HG02884 (cell line): ENCODE results near the gene FBXW12.

Source experiments
- ATAC-seq: cut with Tn5 transposase; IDR thresholded peaks from one replicate; pipeline ENCODE4 v1.9.1; 2021; ENCODE audit warnings: mild to moderate bottlenecking, moderate library complexity; ENCODE audit not compliant: unreplicated experiment

The FBXW12 gene

DNA sequence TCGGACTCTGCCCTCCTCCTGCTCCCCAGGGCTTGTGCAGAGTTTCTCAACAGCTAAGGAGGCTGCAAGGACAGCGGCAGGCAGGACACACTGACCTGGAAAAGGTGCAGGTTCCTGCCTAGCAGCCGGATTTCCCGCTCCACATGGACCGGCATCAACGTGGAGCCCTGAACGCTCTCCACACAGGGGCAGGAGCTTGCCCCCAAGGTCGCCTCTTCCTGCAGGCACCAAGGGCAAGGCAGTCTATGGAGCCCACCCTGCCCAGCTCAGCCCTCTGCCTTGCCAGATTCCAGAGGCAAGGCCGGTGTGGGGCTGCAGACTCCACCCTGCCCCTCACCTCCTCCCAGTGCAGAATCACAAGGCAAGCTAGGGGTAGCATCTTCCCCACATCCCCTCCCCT lies 47.1 kb downstream of the FBXW12 start:
- ATAC-seq = no peak

DNA sequence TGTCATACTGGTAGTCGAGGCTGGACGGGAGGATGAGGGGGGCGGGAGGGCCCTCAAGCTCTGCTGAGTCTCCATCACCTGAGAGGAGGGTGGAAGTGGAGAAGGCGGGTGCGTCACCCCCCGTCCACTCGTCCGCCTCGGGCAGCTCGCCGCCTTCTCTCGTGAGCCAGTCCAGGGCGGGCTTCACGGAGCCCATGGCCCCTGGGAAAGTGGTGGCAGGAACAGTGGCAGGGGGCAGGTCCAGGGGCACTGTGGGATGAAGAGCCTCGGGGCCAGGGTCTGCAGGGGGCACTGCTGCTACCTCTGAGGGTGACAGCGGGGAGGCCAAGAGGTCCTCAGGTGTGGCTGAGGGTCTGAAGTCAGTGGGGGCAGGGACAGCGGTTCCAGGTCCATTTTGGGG lies 47.6 kb downstream of the FBXW12 start:
- ATAC-seq = no peak

DNA sequence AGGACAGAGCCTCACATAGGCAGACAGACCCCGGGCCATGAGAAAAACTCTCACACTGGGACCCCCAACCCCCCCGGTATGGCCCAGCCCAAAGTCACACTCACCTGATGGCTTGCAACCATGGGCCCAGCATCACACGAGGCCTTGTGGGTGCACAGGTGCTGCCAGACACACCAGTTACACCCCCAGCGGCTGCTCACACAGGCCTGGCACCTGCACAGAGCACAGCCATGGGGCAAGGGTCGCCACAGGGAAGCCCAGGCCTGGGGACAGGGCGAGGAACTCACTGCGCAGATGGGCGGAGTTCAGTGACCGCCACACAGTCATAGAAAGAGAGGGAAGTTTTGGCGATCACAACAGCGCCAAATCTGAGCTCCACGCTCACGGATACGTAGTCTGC lies 48.5 kb downstream of the FBXW12 start:
- no peak for ATAC-seq

DNA sequence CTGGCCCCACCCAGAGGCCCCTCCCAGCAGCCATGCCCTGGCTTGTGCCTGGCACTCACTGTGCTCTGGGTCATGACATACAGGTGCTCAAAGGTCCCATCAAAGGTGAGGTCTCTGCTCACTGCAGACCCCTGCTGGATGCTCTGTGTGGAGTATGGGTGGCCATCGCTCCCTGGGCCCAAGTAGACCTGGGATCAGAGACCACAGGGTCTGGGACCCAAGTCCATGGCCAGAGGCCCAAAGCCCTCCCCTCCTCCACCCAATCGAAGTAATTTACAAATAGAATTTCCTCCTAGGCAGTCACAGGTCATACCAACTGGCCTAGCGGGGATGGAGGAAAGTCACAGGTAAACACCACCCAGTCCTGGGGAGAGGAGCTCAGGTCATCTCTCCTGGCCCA lies 50.3 kb downstream of the FBXW12 start:
- ATAC-seq = no peak

DNA sequence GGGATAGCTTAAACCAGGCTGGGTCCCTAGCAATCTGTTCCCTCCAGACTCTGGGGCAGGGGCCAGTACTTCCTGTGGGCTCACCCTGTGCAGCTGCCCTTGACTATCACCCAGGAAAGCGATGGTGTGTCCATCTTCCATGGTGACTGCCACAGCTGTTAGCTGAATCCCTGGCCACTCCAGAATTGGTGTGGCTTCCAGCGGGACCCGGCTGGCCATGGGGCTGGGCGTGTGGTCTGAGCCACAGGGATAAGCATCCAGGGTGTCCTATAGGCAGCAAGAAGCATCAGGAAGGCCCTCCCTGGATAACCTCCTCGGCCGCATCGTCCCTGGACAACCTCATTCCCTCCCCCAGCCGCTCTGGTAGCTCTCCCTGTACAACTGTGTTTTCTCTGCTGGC lies 50.7 kb downstream of the FBXW12 start:
- ATAC-seq = no peak

DNA sequence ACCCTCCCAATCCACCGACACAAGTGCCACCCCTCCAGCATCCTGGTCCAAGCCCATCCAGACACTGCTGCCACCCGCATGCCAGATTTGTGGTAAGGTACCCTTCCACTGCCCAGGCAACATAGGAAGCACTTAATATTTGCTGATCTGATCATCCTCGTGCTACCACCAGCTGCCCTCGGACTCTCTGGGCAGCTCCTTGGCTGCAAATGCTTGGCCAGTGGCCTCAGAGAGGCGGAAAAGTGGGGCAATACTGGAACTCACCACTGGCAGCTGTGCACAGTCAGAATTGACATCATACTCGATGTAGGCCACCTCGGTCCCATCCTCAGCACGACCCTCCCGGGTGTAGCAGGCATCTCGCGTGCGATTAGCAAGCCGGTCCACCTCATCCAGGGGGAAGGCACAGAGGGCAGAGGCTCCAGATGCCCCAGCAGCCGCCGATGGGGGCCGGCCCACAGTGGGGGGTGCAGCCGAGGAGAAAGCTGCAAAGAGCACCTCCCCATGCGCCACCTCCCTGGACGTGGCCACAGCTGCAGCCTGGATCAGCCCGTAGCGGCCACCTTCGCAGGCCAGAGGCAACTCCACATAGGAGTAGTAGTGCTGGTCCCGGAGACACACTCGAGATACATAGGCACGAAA lies 51.3 kb downstream of the FBXW12 start:
- no peak for ATAC-seq

DNA sequence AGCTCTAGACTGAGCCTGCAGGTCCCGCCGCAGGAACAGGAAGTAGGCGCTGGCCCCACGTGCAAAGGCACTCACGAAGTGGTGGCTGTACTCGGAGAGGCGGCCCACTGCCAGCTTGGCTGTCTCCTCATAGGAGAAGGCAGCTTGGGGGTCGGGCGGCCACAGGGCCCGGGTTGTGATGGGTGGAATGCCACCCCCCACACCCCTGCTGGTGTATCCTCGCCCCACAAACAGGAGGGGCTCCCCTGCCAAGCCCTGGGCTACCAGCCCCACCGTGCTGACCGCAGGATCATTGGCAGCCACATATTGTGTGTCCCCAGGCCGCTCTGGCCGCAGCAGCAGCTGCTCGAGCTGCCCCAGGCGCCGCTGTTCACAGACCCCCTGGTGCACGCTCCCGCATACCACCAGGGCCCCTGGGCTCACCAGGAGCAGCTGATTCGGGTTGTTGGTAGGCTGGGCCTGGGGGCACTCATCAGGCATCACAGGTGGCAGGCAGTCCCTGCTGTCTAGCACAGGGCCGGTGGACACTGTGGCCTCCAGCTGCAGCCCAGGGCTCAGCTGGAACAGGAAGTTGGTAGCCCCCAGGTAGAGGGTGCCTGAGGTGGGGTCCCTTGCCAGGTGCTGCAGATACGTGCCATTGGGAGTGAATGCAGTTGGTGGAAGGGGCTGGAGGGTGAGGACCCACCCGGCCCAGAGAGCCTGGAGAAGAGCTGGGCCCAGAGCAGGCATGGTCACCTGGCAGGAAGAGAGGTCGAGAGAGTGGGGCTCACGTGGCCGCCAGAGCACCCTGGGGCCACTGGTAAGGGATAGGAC lies 52.1 kb downstream of the FBXW12 start:
- ATAC-seq = no peak

DNA sequence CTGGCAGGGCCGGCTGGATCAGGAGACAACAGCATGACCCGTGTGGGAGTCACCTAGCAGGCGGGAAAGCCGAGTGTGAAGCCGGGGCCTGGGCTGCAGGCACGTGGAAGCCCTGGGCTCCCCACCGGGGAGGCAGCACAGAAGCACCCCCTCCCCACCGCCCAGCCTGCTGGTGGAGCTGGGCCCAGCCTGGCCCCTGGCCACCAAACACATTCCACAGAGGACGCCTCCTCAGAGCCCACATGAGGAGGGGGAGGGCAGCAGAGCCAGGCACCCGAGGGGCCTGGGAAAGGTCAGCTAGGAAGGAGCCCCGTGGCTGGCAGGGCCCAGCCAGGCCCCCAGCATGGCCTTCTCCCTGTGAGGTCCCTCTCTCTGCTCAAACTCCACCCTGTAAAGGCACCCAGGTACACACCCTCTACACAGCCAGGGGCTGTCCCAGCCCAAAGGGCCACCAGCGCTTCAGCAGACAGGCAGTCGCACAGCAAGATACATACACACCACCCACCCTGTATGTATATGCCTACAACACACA lies 53.3 kb downstream of the FBXW12 start:
- no peak for ATAC-seq

DNA sequence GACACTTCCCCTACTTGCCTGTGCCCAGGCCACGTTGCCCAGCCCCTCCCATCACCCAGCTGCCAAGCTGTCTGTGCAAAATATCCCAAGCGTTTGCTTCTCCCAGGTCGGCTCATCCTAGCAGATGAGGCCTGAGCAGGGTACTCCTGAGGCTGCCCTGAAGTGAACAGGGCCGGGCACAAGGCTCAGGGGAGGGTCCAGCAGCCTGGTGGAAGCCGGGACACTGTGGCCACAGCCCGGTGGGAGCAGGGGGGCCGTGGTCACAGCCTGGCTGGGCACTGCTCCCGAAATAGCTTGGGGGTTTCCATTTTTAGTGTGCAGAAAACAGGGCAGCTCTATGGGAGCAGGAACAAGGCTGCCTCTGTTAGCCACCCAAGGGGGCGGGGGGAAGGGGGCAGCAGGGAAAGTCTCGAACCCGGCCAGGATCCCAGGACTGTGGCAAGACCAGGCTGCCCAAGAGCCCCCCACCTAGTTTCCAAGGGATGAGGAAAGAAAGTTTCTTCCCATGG lies 54.4 kb downstream of the FBXW12 start:
- ATAC-seq = no peak

DNA sequence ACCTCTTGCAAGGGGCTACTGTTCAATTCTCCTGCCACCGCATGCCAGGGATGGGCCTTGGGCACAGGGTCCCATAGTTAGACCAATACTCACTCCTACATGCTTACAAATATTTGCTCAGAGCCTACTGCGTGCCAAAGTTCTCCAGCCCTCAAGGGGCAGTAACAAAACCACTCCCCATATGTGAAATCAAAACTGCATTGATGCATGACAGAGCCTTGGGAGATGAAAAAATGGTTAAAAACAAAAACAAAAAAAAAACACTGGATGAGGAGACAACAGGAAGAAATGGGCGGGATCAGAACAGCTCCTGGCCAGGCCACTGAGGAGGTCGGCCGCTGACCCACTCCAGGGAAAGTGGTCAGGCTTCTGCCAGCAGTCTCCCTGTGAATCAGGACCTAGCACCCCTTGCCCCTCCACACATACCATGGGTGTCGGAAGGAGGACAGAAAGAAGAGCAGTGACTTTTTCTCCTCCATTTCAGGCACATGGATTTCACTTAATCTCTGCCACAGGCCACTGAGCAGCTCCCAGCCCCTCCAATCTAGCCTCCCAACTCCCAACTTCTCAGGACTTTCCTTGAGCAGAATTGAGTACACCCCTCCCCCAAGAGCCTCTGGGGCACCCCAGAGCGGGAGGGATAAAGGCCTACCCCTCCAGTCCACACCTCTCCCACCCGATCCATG lies 55.1 kb downstream of the FBXW12 start:
- ATAC-seq = no peak

DNA sequence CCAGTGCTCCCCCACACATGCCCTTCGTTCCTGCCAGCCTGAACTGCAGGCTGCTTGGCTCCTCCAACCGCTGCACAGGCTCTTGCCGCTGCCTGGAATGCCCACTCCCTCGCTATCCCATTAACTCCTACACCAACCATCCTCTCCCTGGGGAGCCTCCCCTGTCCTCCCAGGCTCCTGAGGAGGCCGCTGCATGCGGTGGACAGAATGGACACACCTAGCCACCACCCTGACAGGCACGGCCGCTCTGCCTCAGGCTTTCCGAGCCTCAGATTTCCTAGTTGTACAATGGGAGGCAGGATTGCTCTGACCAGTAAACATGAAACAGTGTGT lies 55.6 kb downstream of the FBXW12 start:
- ATAC-seq = no peak

DNA sequence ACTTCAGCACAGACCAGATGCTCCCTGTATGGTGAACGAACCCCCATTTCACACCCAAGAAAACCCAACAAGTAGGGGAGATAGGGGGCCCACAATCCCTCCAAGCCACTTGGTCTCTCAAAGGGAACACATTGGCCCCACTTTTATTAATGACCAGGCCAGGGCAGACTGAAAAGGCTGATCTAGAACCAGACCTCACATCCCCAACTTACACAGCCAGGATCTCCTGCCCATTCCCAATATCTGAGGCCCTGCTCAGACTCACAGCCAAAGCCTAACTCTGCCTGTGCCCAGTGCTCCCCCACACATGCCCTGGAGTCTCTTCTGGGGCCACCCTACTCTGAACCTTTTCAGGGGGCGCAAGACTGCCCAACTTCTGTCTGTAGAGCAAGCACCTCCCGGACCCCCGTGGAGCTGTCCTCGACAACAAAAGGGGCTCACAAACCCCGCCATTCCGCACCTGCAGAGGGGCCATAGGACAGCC lies 56.1 kb downstream of the FBXW12 start:
- no peak for ATAC-seq

DNA sequence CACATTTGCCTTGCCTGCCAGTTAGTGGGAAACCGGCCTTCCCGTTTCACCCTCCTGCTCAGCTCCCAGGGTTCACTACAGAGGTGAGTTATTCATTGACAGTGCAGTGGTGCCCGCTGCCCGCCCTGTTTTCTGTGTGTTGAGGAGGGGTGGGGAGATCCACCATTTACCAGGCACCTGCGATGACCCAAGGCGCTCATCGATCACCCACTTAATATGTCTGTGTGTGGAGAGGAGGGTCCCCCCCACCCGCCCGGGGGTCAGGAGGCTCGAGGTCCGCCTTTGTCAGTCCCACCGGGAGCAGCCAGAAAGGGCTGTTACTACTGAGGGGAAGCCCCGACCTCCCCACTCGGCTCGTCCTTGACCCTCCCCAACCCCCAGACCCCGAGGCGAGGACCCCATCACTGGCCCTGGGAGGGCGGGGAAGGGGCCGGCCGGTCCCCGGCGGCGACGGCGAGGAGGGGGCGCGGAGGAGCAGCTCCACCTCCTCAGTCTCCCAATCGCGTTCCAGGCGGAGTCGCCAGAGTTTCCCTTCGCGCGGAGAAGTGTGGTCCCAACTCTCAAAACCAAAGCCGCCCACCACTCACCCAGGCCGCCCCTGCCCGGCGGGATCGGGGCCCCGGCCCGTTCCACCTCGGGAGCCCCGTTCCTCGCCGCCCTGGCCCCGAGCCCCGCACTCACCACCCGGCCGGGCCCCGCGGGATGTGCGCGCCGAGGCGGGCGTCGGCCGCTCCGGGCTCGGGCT lies 56.7 kb downstream of the FBXW12 start:
- ATAC-seq = no peak

DNA sequence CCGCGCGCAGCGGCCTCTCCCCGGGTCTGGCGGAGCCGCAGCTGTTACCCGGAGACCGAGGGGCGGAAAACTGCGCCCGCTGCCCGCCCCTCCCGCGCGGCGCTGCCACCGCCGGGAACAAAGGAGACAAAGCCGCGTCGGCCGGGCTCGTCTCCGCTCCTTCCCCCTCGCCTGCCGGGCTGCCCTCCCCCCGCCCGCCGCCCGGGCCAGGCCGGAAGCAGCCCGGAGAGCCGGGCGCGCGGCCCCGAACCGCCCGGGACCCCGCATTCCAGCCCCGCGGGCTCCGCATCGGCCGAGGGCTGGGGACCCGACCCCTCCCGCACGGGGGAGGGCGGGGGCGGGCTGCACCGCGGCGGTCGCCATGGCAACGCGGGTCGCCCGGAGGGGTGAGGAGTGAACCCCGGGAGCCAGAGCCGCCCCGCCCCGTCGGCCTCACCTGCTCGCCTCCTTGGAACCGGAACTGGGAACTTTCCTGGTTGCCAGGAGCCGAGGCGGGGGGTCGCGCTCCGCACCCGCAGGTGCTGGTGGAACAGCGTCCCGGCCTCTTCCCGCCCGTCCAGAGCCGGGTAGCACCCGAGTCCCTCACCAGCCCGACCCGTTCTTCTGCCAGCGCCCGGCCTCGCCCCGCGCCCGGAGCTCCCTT lies 57.4 kb downstream of the FBXW12 start:
- no peak for ATAC-seq

DNA sequence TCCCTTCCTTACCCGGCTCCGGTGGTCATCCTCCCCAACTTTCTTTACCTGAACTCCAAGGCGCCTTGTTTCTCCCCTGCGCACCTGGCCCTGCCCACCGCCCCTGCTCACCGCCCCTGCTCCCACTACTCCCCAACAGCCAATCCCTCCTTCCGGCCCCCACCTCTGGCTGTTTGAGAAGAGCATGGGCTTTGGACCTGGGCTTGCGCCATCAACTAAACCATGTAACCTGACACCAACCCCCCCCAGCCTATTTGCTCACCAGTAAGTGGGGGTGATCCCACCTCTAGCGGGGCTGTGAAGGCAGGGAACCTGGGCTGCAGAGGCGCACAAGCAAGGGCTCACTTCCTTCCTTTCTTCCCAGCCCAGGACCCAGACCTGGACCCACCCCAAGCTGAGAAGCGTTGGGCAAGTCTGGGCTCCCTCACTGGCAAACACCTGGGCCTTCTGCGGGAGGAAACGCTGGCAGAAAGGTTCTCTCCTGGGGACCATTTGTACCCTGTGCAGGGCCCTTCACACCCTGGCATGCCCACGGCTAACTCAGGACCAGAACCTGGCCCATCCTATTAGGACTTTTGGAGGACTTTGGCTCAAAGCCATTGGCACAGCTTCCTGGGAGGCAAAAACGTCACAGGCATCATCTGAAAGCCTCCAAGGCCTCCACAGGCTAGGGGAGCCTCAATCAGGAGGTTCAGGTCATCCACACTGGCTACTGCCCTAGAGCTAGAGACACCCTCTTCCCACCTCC lies 58.1 kb downstream of the FBXW12 start, which contains the start of gene PLXNB1:
Gene PLXNB1 (minus strand): TSS at position 127 of the 748 bp plus-strand sequence. CDS start 5,475 bp downstream, outside the sequence.
- no peak for ATAC-seq

DNA sequence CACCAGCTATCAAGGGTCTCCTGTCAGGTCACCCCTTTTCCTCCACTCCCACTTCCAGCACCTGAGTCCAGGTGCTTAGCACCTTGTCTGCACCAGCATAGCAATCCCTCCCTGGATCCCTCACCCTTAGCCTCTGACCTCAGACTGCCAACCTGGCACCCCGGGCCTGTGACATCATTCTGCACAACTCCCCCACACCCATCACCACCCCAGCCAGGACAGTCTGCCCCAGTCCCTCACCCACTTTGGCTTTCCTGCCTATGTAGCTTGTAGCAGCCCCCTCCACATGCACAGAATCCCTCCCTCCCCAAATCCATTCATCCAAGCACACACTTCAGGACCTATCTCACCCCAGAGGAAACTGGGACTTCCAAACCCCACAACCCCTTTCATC lies 58.7 kb downstream of the FBXW12 start:
- no peak for ATAC-seq

DNA sequence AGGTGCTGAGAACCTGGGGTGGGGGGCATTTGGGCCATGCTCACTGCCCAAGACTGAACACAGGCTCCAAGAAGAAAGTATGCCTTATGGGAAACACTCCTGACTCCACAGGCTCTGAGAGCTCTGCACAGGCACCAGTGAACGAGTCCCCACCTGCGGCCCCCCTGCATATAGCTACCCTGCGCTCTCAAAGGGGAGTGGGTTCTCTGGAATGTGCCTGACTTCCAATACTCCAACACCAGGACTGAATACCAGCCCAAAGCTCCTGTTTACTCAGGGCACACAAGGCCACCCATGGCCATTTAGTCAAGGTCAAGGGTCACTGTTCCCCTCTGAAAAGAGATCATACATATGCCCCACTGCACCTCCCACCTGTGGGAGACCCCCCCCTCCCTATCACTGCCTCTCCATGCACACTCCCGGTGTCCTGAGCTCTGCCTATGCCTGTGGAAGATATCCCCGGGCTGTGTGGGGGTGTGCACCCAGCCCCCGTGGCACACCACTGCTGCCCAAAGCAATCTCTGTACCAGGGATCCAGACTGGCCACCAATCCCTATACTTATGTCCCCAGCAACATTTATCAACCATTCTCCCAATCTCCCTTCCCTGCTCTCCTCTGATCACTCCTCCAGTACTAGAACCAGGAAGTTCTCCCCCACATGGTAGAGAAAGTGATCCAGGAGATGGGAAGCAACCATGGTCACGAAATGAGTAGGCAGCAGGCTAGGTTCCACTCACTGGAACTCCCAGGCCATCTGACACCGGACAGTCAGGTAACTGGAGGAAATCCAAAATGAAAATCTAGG lies 59.4 kb downstream of the FBXW12 start:
- ATAC-seq = no peak
